Testis (tissue), 3 donors: ENCODE data around the gene MICOS13. TPM values are rescaled to one million over a fixed set of nuclear protein-coding genes. Genes with fewer than 3 reads are reported as not detected.

Experiments
- DNase-seq: peaks from one replicate; pipeline ENCODE4 v3.0.0-alpha.2; 2019
- H3K27ac ChIP-seq, 2 donors: fragments of 200-600 bp; sonication (generic); one replicate each; pipeline ENCODE4 v1.5.1; 2019
- H3K27me3 ChIP-seq: fragments of 200-600 bp; sonication (generic); one replicate; pipeline ENCODE4 v1.5.1; 2019
- H3K36me3 ChIP-seq: fragments of 200-600 bp; sonication (generic); one replicate; pipeline ENCODE4 v1.5.1; 2017; ENCODE audit warnings: low read depth; ENCODE audit errors: missing control alignments
- H3K4me1 ChIP-seq: fragments of 200-600 bp; sonication (generic); one replicate; pipeline ENCODE4 v1.5.1; 2019
- H3K4me3 ChIP-seq, 2 donors: fragments of 200-600 bp; sonication (generic); one replicate each; pipeline ENCODE4 v1.5.1; 2017 to 2019
- H3K9me3 ChIP-seq: fragments of 200-600 bp; sonication (generic); one replicate; pipeline ENCODE4 v1.5.1; 2017
- CTCF ChIP-seq, 3 experiments: fragments of 450-650 bp in 2 of 3; fragments of 200-600 bp in 1 of 3; sonication (generic) in 1 of 3; IDR thresholded peaks; one replicate each; pipeline ENCODE4 v1.5.1; 2016 to 2019; ENCODE audit warnings: antibody characterized with exemption in 3 of 3, mild to moderate bottlenecking in 2 of 3, moderate library complexity in 1 of 3
- POLR2A ChIP-seq: fragments of 450-650 bp; IDR thresholded peaks from one replicate; pipeline ENCODE4 v1.6.1; 2017; ENCODE audit warnings: antibody characterized with exemption, mild to moderate bottlenecking, moderate library complexity
- WGBS, 2 donors: methylation state at CpG; one replicate each; pipeline ENCODE4 v1.1.5; 2018; 5-methylcytosine and 5-hydroxymethylcytosine counted together
- intact Hi-C: fragments of 100-400 bp; cut with DNase I; formaldehyde crosslinking; loops from one replicate; pipeline ENCODE4 v1.15.1; 2023; ENCODE audit warnings: low total_unique reads
- polyA plus RNA-seq: library from polyadenylated mRNA; stranded (reverse); fragments of 350-450 nt; fragmentation: Illumina TruSeq; extraction: RNeasy Lipid Tissue Mini Kit (QIAGEN cat#74804); gene quantifications from one replicate; pipeline ENCODE4 v1.2.3, GENCODE V29; 2014; ENCODE audit warnings: low read depth, low replicate concordance; ENCODE audit not compliant: insufficient read depth
- total RNA-seq, 2 donors: library from RNA; depleted of rRNA; stranded (reverse); fragments of >200 nt; gene quantifications; one replicate each; pipeline ENCODE4 v1.2.3, GENCODE V29; 2016

MICOS13 gene
- total and polyA plus RNA-seq, 3 donors from 2014 or later, result 98.0 to 198 (median 152) TPM

- intact Hi-C loops, result loop anchor here (5.0 kb wide), 1 partner anchor 64 kb away; the partner anchor contains the start of genes SAFB and SAFB2
- 29 to 42% methylated on average over 10 to 15 of the region's 16 CpGs for WGBS, 2 donors
- peaks cover 8% of the 10 kb centered on the region for H3K4me1 ChIP-seq
- no peak for DNase-seq
- H3K9me3 ChIP-seq, result no peaks in the 10 kb centered on the region
- no peaks in the 10 kb centered on the region for H3K27me3 ChIP-seq
- no peak for TF ChIP-seq CTCF (IDR thresholded peaks at IDR 0.05)
- TF ChIP-seq POLR2A, result no peak
- H3K36me3 ChIP-seq, result no peaks in the 10 kb centered on the region
- peak overlapping the region; percentile 47 to 58 for H3K4me3 ChIP-seq
- H3K27ac ChIP-seq, result peak overlapping the region in 1 of 2 donors; percentile 73
Measured at GRCh38 chr19:5686326-5686646, 6.0 kb upstream of the MICOS13 start.

- intact Hi-C loops, result loop anchor here (5.0 kb wide), 1 partner anchor 63 kb away; the partner anchor contains the start of genes SAFB and SAFB2
- no peaks in the 10 kb centered on the region for H3K36me3 ChIP-seq
Measured at GRCh38 chr19:5684694-5685430, 4.5 kb upstream of the MICOS13 start.

GRCh38 chr19:5683177-5683886 lies 3.0 kb upstream of the MICOS13 start:
- no peak overlapping the region for H3K4me3 ChIP-seq
- H3K36me3 ChIP-seq, result no peaks in the 10 kb centered on the region
- H3K27me3 ChIP-seq, result no peaks in the 10 kb centered on the region
- H3K4me1 ChIP-seq, result peaks cover 13% of the 10 kb centered on the region
- DNase-seq, result no peak
- 88 to 93% methylated on average over 10 of the region's 10 CpGs for WGBS, 2 donors
- no peak overlapping the region for H3K27ac ChIP-seq
- TF ChIP-seq CTCF (IDR thresholded peaks at IDR 0.05) (no peak), POLR2A (no peak)
- no peaks in the 10 kb centered on the region for H3K9me3 ChIP-seq
- intact Hi-C loops, result no loop called here

More at GRCh38 chr19:5684694-5685430, 4.5 kb upstream of the MICOS13 start:
- no peaks in the 10 kb centered on the region for H3K27me3 ChIP-seq
- DNase-seq, result no peak
- H3K4me3 ChIP-seq, result no peak overlapping the region
- H3K4me1 ChIP-seq, result peaks cover 11% of the 10 kb centered on the region
- H3K9me3 ChIP-seq, result no peaks in the 10 kb centered on the region
- TF ChIP-seq POLR2A (no peak), CTCF (IDR thresholded peaks at IDR 0.05) (no peak)
- H3K27ac ChIP-seq, result no peak overlapping the region
- WGBS, 2 donors, result 89 to 90% methylated on average over 11 to 22 of the region's 22 CpGs

- Histone ChIP-seq H3K4me1 (peaks cover 13% of the 10 kb centered on the region), H3K9me3 (no peaks in the 10 kb centered on the region), H3K4me3 (no peak overlapping the region), H3K27me3 (no peaks in the 10 kb centered on the region), H3K36me3 (no peaks in the 10 kb centered on the region), H3K27ac (no peak overlapping the region)
- DNase-seq, result no peak
- intact Hi-C loops, result no loop called here
- no peak for TF ChIP-seq POLR2A
- TF ChIP-seq CTCF (IDR thresholded peaks at IDR 0.05), result no peak
- 79 to 92% methylated on average over 3 of the region's 3 CpGs for WGBS, 2 donors
Measured at GRCh38 chr19:5682107-5682482, 1.8 kb upstream of the MICOS13 start.
